Measurements from ENCODE around the gene CLDN1.

- TF ChIP-seq CTCF (IDR thresholded peaks at IDR 0.05) (no peak), POLR2A (IDR thresholded peaks at IDR 0.05) (no peak)
Measured at GRCh38 chr3:190309414-190309813, 12.8 kb downstream of the CLDN1 start.
